ENCODE data around the gene PTCD1.

DNA sequence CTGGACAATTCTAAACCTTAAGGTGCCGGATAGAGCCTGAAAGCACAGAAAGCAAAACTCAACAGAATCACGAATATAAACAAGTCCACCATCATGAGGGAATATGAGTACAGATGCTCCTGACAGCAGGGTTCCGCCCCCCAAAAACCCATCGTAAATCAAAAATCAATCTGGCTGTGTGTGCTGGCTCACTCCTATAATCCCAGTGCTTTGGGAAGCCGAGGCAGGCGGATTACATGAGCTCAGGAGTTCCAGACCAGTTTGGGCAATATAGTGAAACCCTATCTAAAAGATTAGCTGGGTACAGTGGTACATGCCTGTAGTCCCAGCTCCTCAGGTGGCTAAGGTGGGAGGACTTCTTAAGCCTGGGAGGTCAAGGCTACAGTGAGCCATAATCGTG is 17.6 kb downstream of the PTCD1 start:
- TF ChIP-seq POLR2A (IDR thresholded peaks at IDR 0.05): no peak
- TF ChIP-seq, protein P1, sequence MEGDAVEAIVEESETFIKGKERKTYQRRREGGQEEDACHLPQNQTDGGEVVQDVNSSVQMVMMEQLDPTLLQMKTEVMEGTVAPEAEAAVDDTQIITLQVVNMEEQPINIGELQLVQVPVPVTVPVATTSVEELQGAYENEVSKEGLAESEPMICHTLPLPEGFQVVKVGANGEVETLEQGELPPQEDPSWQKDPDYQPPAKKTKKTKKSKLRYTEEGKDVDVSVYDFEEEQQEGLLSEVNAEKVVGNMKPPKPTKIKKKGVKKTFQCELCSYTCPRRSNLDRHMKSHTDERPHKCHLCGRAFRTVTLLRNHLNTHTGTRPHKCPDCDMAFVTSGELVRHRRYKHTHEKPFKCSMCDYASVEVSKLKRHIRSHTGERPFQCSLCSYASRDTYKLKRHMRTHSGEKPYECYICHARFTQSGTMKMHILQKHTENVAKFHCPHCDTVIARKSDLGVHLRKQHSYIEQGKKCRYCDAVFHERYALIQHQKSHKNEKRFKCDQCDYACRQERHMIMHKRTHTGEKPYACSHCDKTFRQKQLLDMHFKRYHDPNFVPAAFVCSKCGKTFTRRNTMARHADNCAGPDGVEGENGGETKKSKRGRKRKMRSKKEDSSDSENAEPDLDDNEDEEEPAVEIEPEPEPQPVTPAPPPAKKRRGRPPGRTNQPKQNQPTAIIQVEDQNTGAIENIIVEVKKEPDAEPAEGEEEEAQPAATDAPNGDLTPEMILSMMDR (IDR thresholded peaks at IDR 0.05 in 8 of 11, conservative IDR thresholded peaks at IDR 0.05 in 3 of 11): no peak

All from spleen (tissue), 7 donors.